PC-3 (cell line): ENCODE measurements around the gene RPS8. TPM values are rescaled to one million over a fixed set of nuclear protein-coding genes. Genes with fewer than 3 reads are reported as not detected.
"Not testable (repeated sequence)": the region's sequence is repeated elsewhere in the genome, so short reads cannot be mapped to it uniquely, and the experiment has no call there.

Experiments used
- ATAC-seq: fragments of 200-7000 bp; cut with Tn5 transposase; 2 replicates; pipeline ENCODE4 v1.9.1; 2020; ENCODE audit warnings: mild to moderate bottlenecking, moderate library complexity
- BruUV-seq: library from RNA; stranded (reverse); fragments of 400-500 nt; replicated peaks from 2 replicates; lab custom pipeline; 2021; lab: Mats Ljungman, UMichigan
- CTCF ChIA-PET: fragments of 300-600 bp; sonication (Branson Sonifier 250); formaldehyde crosslinking; loops from one replicate; lab custom pipeline; 2022; ENCODE audit warnings: antibody characterized with exemption; lab: Charles Lee
- POLR2A ChIA-PET: fragments of 300-600 bp; sonication (Branson Sonifier 250); formaldehyde crosslinking; loops from one replicate; lab custom pipeline; 2022; ENCODE audit warnings: antibody characterized with exemption; ENCODE audit not compliant: unreplicated experiment; lab: Charles Lee
- DNase-seq: peaks from one replicate; pipeline ENCODE4 v3.0.0-alpha.2; 2015
- H2AFZ ChIP-seq: fragments of 300-600 bp; sonication (generic); 2 replicates; pipeline ENCODE4 v1.6.0; 2016; ENCODE audit warnings: antibody characterized with exemption, low read length
- H3F3A ChIP-seq: fragments of 300-600 bp; sonication (generic); one replicate; pipeline ENCODE4 v1.6.0; 2017; ENCODE audit warnings: antibody characterized with exemption, low read length, control low read depth, mild to moderate bottlenecking; ENCODE audit not compliant: unreplicated experiment
- H3K27ac ChIP-seq: fragments of 300-600 bp; sonication (generic); 2 replicates; pipeline ENCODE4 v1.5.1; 2016; ENCODE audit warnings: mild to moderate bottlenecking, low read length
- H3K27me3 ChIP-seq: fragments of 300-600 bp; sonication (generic); 2 replicates; pipeline ENCODE4 v1.6.1; 2016; ENCODE audit warnings: low read length, mixed read lengths
- H3K36me3 ChIP-seq: fragments of 300-600 bp; sonication (generic); 2 replicates; pipeline ENCODE4 v1.6.1; 2016; ENCODE audit warnings: low read depth, mixed run types, low read length, mixed read lengths
- H3K4me1 ChIP-seq: fragments of 300-600 bp; sonication (generic); 2 replicates; pipeline ENCODE4 v1.5.1; 2016; ENCODE audit warnings: low read length; ENCODE audit not compliant: insufficient read depth
- H3K4me2 ChIP-seq: fragments of 300-600 bp; sonication (generic); 2 replicates; pipeline ENCODE4 v1.6.0; 2016; ENCODE audit warnings: low read length
- H3K4me3 ChIP-seq: fragments of 300-600 bp; sonication (generic); 2 replicates; pipeline ENCODE4 v1.5.1; 2016; ENCODE audit warnings: mild to moderate bottlenecking, low read length, mixed read lengths
- H3K79me2 ChIP-seq: fragments of 300-600 bp; sonication (generic); 2 replicates; pipeline ENCODE4 v1.6.1; 2017; ENCODE audit warnings: low read length, mixed read lengths
- H3K9ac ChIP-seq: fragments of 300-600 bp; sonication (generic); 2 replicates; pipeline ENCODE4 v1.6.0; 2016; ENCODE audit warnings: mild to moderate bottlenecking, low read length
- H3K9me2 ChIP-seq: fragments of 300-600 bp; sonication (generic); replicated peaks from 2 replicates; pipeline ENCODE4 v1.6.1; 2016; ENCODE audit warnings: mixed run types, low read length, mixed read lengths
- H3K9me3 ChIP-seq: fragments of 300-600 bp; sonication (generic); 2 replicates; pipeline ENCODE4 v1.6.1; 2016; ENCODE audit warnings: low read length, mixed read lengths
- H4K20me1 ChIP-seq: fragments of 300-600 bp; sonication (generic); 2 replicates; pipeline ENCODE4 v1.6.1; 2016; ENCODE audit warnings: low read length, mixed read lengths
- CTCF ChIP-seq: fragments of 300-600 bp; sonication (generic); conservative IDR thresholded peaks from 2 replicates; pipeline ENCODE4 v1.5.1; 2017; ENCODE audit warnings: antibody characterized with exemption, low read depth, mild to moderate bottlenecking, low read length
- EZH2 ChIP-seq: fragments of 300-600 bp; sonication (generic); IDR thresholded peaks from one replicate; pipeline ENCODE4 v1.6.1; 2017; ENCODE audit warnings: antibody characterized with exemption, mild to moderate bottlenecking, low read length; ENCODE audit not compliant: unreplicated experiment
- EZH2phosphoT487 ChIP-seq: fragments of 300-600 bp; sonication (generic); IDR thresholded peaks from 2 replicates; pipeline ENCODE4 v1.6.1; 2018; ENCODE audit warnings: mild to moderate bottlenecking, antibody characterized with exemption, low read length, borderline replicate concordance
- intact Hi-C: fragments of 100-400 bp; cut with micrococcal nuclease; formaldehyde crosslinking; loops from 2 replicates; pipeline ENCODE4 v1.9.0; 2023
- total RNA-seq: library from RNA; depleted of rRNA; stranded (reverse); fragments of >200 nt; gene quantifications from 2 replicates; pipeline ENCODE4 v1.2.3, GENCODE V29; 2014

The RPS8 gene
- total RNA-seq, 1 experiment from 2014 or later: 1,663 TPM

GRCh38 chr1:44792736-44793502 lies 17.6 kb downstream of the RPS8 start:
- Histone ChIP-seq H3K27me3 (no peaks in the 10 kb centered on the region), H3K9me3 (no peaks in the 10 kb centered on the region), H3K4me3 (no peak overlapping the region), H2AFZ (0 out of 2 replicates have a peak overlapping the region, but pooled peaks have one; percentile 17), H4K20me1 (no peaks in the 10 kb centered on the region), H3F3A (no peaks in the 10 kb centered on the region), H3K4me2 (no peak overlapping the region; the same call in 1 of the 2 replicates), H3K79me2 (no peaks in the 10 kb centered on the region), H3K27ac (no peak overlapping the region), H3K36me3 (no peaks in the 10 kb centered on the region), H3K9me2 (no peaks in the 10 kb centered on the region), H3K4me1 (no peaks in the 10 kb centered on the region), H3K9ac (no peak overlapping the region)
- intact Hi-C loops: loop anchor here (5.0 kb wide), 3 partner anchors 44 to 509 kb away; partner anchors contain the start of genes HECTD3 and UROD
- no TSS peak for BruUV-seq
- no peak for TF ChIP-seq EZH2phosphoT487
- no peak for TF ChIP-seq EZH2
- no peak for TF ChIP-seq CTCF
- DNase-seq (no peak), ATAC-seq (no peak)
- CTCF ChIA-PET: interaction anchor here (0.5 to 1.0 kb wide), 5 partner anchors 10 to 221 kb away, joined by 3 to 6 read pairs (median 3); partner anchors contain the start of gene HECTD3
- POLR2A ChIA-PET: interaction anchor here (0.6 kb wide), 1 partner anchor 26 kb away, joined by 3 read pairs; no protein-coding TSS in a partner anchor

- H2AFZ ChIP-seq, H3K27me3 ChIP-seq, H3K27ac ChIP-seq, BruUV-seq, H3K36me3 ChIP-seq, H3K9ac ChIP-seq, CTCF ChIA-PET, intact Hi-C loops, H3K4me3 ChIP-seq, H3F3A ChIP-seq, H3K9me3 ChIP-seq, DNase-seq, POLR2A ChIA-PET, ATAC-seq, H3K9me2 ChIP-seq, H3K4me2 ChIP-seq: not testable (repeated sequence)
- Histone ChIP-seq H3K79me2 (peaks cover 22% of the 10 kb centered on the region), H3K4me1 (peaks cover 16% of the 10 kb centered on the region), H4K20me1 (peaks cover 12% of the 10 kb centered on the region)
Measured at GRCh38 chr1:44797886-44798285, 22.5 kb downstream of the RPS8 start.

- no TSS peak for BruUV-seq
Measured at GRCh38 chr1:44798481-44799365, 23.4 kb downstream of the RPS8 start.

More at GRCh38 chr1:44798481-44799365, 23.4 kb downstream of the RPS8 start:
- Histone ChIP-seq H3K36me3 (peaks cover 4% of the 10 kb centered on the region; the same call in 1 of the 2 replicates), H3K4me1 (peaks cover 16% of the 10 kb centered on the region), H3K9me3 (no peaks in the 10 kb centered on the region), H3K4me3 (no peak overlapping the region), H3K79me2 (peaks cover 22% of the 10 kb centered on the region), H3K9ac (no peak overlapping the region), H4K20me1 (peaks cover 12% of the 10 kb centered on the region), H3K27ac (no peak overlapping the region), H2AFZ (no peak overlapping the region), H3K4me2 (no peak overlapping the region), H3F3A (no peaks in the 10 kb centered on the region), H3K9me2 (no peaks in the 10 kb centered on the region), H3K27me3 (no peaks in the 10 kb centered on the region)
- no peak for DNase-seq
- ChIA-PET POLR2A (no interaction called here), CTCF (no interaction called here)
- no peak for ATAC-seq
- intact Hi-C loops: no loop called here
- no peak for TF ChIP-seq EZH2phosphoT487
- TF ChIP-seq EZH2: no peak
- no peak for TF ChIP-seq CTCF
